DMS153 treated with DMSO at 0.1 percent for 48 hours (cell line): ENCODE measurements around the gene ELAPOR2.
"Not testable (repeated sequence)": the region's sequence is repeated elsewhere in the genome, so short reads cannot be mapped to it uniquely, and the experiment has no call there.

Source experiments
- DNase-seq: peaks from one replicate; lab custom pipeline; 2025; ENCODE audit not compliant: unreplicated experiment; lab: John Stamatoyannopoulos, UW

ELAPOR2 gene

GRCh38 chr7:87048839-87049238, 10.6 kb downstream of the ELAPOR2 start:
- no peak for DNase-seq

DNA sequence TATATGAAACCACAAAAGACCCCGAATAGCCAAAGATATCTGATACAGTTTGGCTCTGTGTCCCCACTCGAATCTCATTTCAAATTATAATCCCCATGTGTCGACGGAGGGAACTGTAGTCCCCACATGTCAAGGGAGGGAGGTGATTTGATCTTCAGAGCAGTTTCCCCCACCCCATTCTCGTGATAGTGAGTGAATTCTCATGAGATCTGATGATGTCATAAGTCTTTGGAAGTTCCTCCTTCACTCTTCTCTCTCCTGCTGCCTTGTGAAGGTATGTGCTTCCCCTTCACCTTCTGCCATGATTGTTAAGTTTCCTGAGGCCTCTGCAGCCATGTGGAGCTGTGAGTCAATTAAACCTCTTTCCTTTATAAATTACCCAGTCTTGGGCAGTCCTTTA, 13.0 kb downstream of the ELAPOR2 start:
- DNase-seq = no peak

- not testable (repeated sequence) for DNase-seq
These were observed 14.7 kb downstream of the ELAPOR2 start for GRCh38 chr7:87044713-87045112.

GRCh38 chr7:87041586-87041985, 17.9 kb downstream of the ELAPOR2 start:
- not testable (repeated sequence) for DNase-seq

DNA sequence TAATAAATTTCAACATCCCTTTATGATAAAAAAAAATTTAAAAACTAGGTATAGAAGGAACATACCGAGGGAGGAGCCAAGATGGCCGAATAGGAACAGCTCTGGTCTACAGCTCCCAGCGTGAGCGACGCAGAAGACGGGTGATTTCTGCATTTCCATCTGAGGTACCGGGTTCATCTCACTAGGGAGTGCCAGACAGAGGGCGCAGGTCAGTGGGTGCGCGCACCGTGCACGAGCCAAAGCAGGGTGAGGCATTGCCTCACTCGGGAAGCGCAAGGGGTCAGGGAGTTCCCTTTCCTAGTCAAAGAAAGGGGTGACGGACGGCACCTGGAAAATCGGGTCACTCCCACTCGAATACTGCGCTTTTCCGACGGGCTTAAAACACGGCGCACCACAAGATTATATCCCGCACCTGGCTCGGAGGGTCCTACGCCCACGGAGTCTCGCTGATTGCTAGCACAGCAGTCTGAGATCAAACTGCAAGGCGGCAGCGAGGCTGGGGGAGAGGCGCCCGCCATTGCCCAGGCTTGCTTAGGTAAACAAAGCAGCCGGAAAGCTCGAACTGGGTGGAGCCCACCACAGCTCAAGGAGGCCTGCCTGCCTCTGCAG, 19.7 kb downstream of the ELAPOR2 start:
- DNase-seq = not testable (repeated sequence)

DNA sequence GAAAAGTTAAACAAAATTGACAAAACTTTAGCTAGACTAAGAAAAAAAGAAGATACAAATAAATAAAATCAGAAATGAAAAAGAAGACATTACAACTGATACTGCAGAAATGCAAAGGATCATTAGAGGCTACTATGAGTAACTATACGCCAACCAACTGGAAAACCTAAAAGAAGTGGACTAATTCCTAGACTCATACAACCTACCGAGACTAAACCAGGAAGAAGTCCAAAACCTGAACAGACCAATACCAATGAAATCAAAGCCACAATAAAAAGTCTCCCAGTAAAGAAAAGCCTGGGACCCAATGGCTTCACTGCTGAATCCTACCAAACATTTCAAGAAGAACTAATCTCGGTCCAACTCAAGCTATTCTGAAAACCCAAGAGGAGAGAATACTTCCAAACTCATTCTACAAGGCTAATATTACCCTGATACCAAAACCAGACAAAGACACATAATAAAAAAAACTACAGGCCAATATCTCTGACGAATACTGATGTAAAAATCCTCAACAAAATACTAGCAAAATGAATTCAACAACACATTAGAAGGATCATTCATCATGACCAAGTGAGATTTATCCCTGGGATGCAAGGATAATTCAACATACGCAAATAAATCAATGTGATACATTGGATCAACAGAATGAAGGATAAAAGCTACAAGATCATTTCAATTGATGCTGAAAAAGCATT, 20.3 kb downstream of the ELAPOR2 start:
- DNase-seq = no peak

GRCh38 chr7:87036985-87037384, 22.5 kb downstream of the ELAPOR2 start:
- DNase-seq = no peak

- DNase-seq = no peak
These were observed 26.7 kb downstream of the ELAPOR2 start for GRCh38 chr7:87032604-87033339.

DNA sequence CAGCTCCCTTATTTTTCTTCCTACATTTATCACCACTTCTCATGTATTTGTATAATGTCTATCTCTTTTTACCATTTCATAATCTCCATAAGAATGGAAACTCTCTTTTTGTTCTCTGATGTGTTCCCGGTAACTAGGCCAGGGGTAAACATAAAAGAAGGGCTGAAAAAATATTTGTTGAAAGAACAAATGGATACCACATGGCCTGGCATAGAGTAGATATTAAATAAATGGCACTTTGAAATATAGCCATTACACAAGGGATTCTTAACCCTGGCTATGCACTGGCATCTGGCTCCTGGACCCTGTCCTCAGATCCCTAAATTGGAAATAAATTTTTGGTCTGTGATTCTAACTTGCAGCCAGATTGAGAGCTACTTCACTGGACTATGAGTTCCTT, 30.4 kb downstream of the ELAPOR2 start:
- DNase-seq = no peak

DNA sequence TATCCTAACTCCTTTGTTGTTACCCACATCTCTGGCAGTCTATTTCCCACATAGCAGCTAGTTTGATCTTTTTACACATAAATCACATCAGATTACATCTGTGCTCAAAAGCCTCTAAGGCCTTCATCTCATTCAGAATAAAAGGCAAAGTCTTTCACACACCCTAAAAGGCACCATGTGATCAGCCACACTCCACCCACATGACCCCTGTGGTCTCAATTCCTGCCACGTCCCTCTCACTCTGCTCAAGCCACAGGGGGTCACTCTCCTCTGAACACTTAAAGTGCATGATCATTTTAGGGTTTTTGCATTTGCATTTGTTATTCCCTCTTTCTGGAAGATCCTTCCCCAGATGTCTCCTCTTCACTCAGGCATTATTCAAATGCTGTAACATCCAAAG, 30.8 kb downstream of the ELAPOR2 start:
- DNase-seq = no peak

DNA sequence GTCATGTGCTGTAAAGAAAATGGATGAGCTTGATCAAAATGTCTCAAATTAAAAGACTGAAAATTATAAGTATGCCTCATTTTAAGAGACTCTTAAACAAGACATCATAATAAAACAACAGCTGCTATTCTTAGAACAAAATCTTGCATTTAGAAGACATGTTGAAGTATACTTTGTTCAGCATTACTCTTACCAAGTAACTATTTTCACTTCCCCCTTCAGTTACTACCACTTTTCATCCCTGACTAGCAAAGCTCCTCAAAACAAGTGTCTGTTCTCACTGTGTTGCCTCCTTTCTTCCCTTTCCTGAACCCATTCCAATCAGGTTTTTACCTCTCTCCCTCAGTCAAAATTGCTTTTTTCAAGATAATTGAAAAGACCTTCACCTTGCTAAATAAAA, 31.6 kb downstream of the ELAPOR2 start:
- no peak for DNase-seq

DNA sequence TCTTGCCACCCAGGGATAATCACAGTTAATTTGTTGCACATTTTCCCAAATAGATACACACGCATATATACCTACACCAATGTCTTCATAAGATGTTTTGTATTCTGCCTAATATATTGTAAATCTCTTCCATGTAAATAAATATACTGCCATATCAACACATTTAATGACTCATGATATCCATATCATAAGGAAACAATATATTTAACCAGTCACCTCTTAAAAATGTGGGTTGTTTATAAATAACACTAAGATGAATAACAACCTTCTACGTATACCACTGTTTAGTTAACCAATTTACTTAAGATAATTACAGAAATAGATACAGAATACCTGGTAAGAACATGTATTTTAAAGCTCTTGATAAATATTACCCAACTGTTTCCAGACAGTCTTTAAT, 38.2 kb downstream of the ELAPOR2 start:
- no peak for DNase-seq

GRCh38 chr7:87016606-87017005, 42.8 kb downstream of the ELAPOR2 start:
- DNase-seq = no peak

DNA sequence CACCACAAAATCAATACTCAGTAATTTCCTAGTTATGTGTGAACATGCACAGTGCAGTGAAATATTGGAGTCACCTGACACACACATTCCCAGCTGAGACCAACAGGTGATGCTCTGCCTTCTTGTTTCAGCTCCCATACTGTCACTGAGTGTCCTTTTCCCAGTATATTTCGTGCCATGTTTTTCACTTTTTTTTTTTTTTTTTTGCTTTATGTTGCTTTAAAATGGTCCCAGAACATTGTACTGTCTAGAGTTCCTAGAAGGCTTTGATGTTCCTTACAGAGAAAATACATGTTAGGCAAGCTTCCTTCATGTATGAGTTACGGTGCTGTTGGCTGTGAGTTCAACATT, 45.6 kb downstream of the ELAPOR2 start:
- no peak for DNase-seq

- no peak for DNase-seq
These were observed 46.2 kb downstream of the ELAPOR2 start for GRCh38 chr7:87013136-87013839.
